Erythroblast (primary cell): ENCODE data around the gene UNC13D.

Source experiments
- GATA1 ChIP-seq: IDR thresholded peaks from 2 replicates; pipeline ENCODE4 v1.6.1; 2011; ENCODE audit warnings: low read depth, mild to moderate bottlenecking, control low read depth, low read length, moderate library complexity
- POLR2A ChIP-seq: IDR thresholded peaks from 2 replicates; pipeline ENCODE4 v1.6.1; 2011; ENCODE audit warnings: mild to moderate bottlenecking, low read length

DNA sequence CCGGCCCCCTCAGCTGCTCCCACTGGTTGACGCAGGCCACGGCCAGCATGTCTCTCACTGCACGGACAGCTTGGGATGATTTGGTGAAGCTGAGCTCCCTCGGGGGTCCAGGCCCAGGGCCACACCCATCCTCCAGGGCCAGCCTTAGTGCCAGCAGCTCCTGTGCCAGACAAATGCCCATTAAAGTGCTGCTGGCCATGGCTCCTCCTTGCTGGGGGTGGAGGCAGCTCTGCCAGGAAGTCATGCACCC is 31.7 kb upstream of the UNC13D start:
- no peak for TF ChIP-seq POLR2A
- TF ChIP-seq GATA1: no peak
